Testis (tissue), 3 donors: ENCODE measurements around the gene PIP4K2A. TPM values are rescaled to one million over a fixed set of nuclear protein-coding genes. Genes with fewer than 3 reads are reported as not detected.

Experiments
- DNase-seq: peaks from one replicate; pipeline ENCODE4 v3.0.0-alpha.2; 2019
- H3K27ac ChIP-seq, 2 donors: fragments of 200-600 bp; sonication (generic); one replicate each; pipeline ENCODE4 v1.5.1; 2019
- H3K27me3 ChIP-seq: fragments of 200-600 bp; sonication (generic); one replicate; pipeline ENCODE4 v1.5.1; 2019
- H3K36me3 ChIP-seq: fragments of 200-600 bp; sonication (generic); one replicate; pipeline ENCODE4 v1.5.1; 2017; ENCODE audit warnings: low read depth; ENCODE audit errors: missing control alignments
- H3K4me1 ChIP-seq: fragments of 200-600 bp; sonication (generic); one replicate; pipeline ENCODE4 v1.5.1; 2019
- H3K4me3 ChIP-seq, 2 donors: fragments of 200-600 bp; sonication (generic); one replicate each; pipeline ENCODE4 v1.5.1; 2017 to 2019
- H3K9me3 ChIP-seq: fragments of 200-600 bp; sonication (generic); one replicate; pipeline ENCODE4 v1.5.1; 2017
- CTCF ChIP-seq, 3 experiments: fragments of 450-650 bp in 2 of 3; fragments of 200-600 bp in 1 of 3; sonication (generic) in 1 of 3; IDR thresholded peaks; one replicate each; pipeline ENCODE4 v1.5.1; 2016 to 2019; ENCODE audit warnings: antibody characterized with exemption in 3 of 3, mild to moderate bottlenecking in 2 of 3, moderate library complexity in 1 of 3
- POLR2A ChIP-seq: fragments of 450-650 bp; IDR thresholded peaks from one replicate; pipeline ENCODE4 v1.6.1; 2017; ENCODE audit warnings: antibody characterized with exemption, mild to moderate bottlenecking, moderate library complexity
- WGBS, 2 donors: methylation state at CpG; one replicate each; pipeline ENCODE4 v1.1.5; 2018; 5-methylcytosine and 5-hydroxymethylcytosine counted together
- intact Hi-C: fragments of 100-400 bp; cut with DNase I; formaldehyde crosslinking; loops from one replicate; pipeline ENCODE4 v1.15.1; 2023; ENCODE audit warnings: low total_unique reads
- polyA plus RNA-seq: library from polyadenylated mRNA; stranded (reverse); fragments of 350-450 nt; fragmentation: Illumina TruSeq; extraction: RNeasy Lipid Tissue Mini Kit (QIAGEN cat#74804); gene quantifications from one replicate; pipeline ENCODE4 v1.2.3, GENCODE V29; 2014; ENCODE audit warnings: low read depth, low replicate concordance; ENCODE audit not compliant: insufficient read depth
- total RNA-seq, 2 donors: library from RNA; depleted of rRNA; stranded (reverse); fragments of >200 nt; gene quantifications; one replicate each; pipeline ENCODE4 v1.2.3, GENCODE V29; 2016

PIP4K2A gene
- total and polyA plus RNA-seq, 3 donors from 2014 or later = 12.6 to 26.0 (median 15.8) TPM

GRCh38 chr10:22649390-22649841, 65.0 kb downstream of the PIP4K2A start:
- no peak for DNase-seq
- no peak overlapping the region for H3K27ac ChIP-seq
- 76 to 87% methylated on average over 9 of the region's 9 CpGs for WGBS, 2 donors
- peaks cover 24% of the 10 kb centered on the region for H3K4me1 ChIP-seq
- intact Hi-C loops = no loop called here
- H3K9me3 ChIP-seq = no peaks in the 10 kb centered on the region
- H3K4me3 ChIP-seq = no peak overlapping the region
- no peak for TF ChIP-seq CTCF (IDR thresholded peaks at IDR 0.05)
- TF ChIP-seq POLR2A = no peak
- no peaks in the 10 kb centered on the region for H3K27me3 ChIP-seq
- H3K36me3 ChIP-seq = no peaks in the 10 kb centered on the region

- DNase-seq = no peak
- WGBS, 2 donors = 15 to 26% methylated on average over 2 of the region's 2 CpGs
- H3K36me3 ChIP-seq = no peaks in the 10 kb centered on the region
- peak overlapping the region in 1 of 2 donors; percentile 16 for H3K27ac ChIP-seq
- no peaks in the 10 kb centered on the region for H3K27me3 ChIP-seq
- no peak for TF ChIP-seq CTCF (IDR thresholded peaks at IDR 0.05)
- TF ChIP-seq POLR2A = no peak
- peaks cover 24% of the 10 kb centered on the region for H3K4me1 ChIP-seq
- intact Hi-C loops = no loop called here
- no peaks in the 10 kb centered on the region for H3K9me3 ChIP-seq
- H3K4me3 ChIP-seq = no peak overlapping the region
Observed at GRCh38 chr10:22648547-22648961, 65.8 kb downstream of the PIP4K2A start.

GRCh38 chr10:22647244-22647643, 67.1 kb downstream of the PIP4K2A start:
- Histone ChIP-seq H3K27ac (no peak overlapping the region), H3K27me3 (no peaks in the 10 kb centered on the region), H3K9me3 (no peaks in the 10 kb centered on the region), H3K4me3 (no peak overlapping the region), H3K36me3 (no peaks in the 10 kb centered on the region), H3K4me1 (peaks cover 24% of the 10 kb centered on the region)
- intact Hi-C loops = no loop called here
- TF ChIP-seq POLR2A (no peak), CTCF (IDR thresholded peaks at IDR 0.05) (no peak)
- WGBS, 2 donors = 71 to 92% methylated on average over 5 of the region's 5 CpGs
- DNase-seq = no peak

- intact Hi-C loops = no loop called here
- 73 to 74% methylated on average over 2 of the region's 2 CpGs for WGBS, 2 donors
Observed at GRCh38 chr10:22646388-22646853, 68.0 kb downstream of the PIP4K2A start.

More at GRCh38 chr10:22646388-22646853, 68.0 kb downstream of the PIP4K2A start:
- Histone ChIP-seq H3K27ac (no peak overlapping the region), H3K4me1 (peaks cover 18% of the 10 kb centered on the region), H3K4me3 (no peak overlapping the region), H3K9me3 (no peaks in the 10 kb centered on the region), H3K27me3 (no peaks in the 10 kb centered on the region), H3K36me3 (no peaks in the 10 kb centered on the region)
- no peak for DNase-seq
- TF ChIP-seq CTCF (IDR thresholded peaks at IDR 0.05) (no peak), POLR2A (no peak)
